Measurements from ENCODE around the gene HIBADH.
"Not testable (repeated sequence)": the region's sequence is repeated elsewhere in the genome, so short reads cannot be mapped to it uniquely, and the experiment has no call there.

The HIBADH gene

GRCh38 chr7:27678617-27679260, 16.1 kb upstream of the HIBADH start:
- DNase-seq = no peak

GRCh38 chr7:27677912-27678612, 15.4 kb upstream of the HIBADH start:
- DNase-seq = no peak

GRCh38 chr7:27674126-27674525, 11.4 kb upstream of the HIBADH start:
- DNase-seq = not testable (repeated sequence)

- no peak for DNase-seq
Measured at GRCh38 chr7:27671675-27672074, 9.0 kb upstream of the HIBADH start.

GRCh38 chr7:27670676-27671075, 8.0 kb upstream of the HIBADH start:
- DNase-seq = no peak

- no peak for DNase-seq
Measured at GRCh38 chr7:27670177-27670576, 7.5 kb upstream of the HIBADH start.

- no peak for DNase-seq
Measured at GRCh38 chr7:27665531-27665930, 2.8 kb upstream of the HIBADH start.

GRCh38 chr7:27663989-27664331, 1.3 kb upstream of the HIBADH start:
- DNase-seq = no peak

- peak; percentile 17 for DNase-seq
Measured at GRCh38 chr7:27661811-27662489, 733 bp downstream of the HIBADH start.

- DNase-seq = no peak
Measured at GRCh38 chr7:27656724-27657123, 6.0 kb downstream of the HIBADH start.

GRCh38 chr7:27655184-27655583, 7.5 kb downstream of the HIBADH start:
- DNase-seq = no peak

GRCh38 chr7:27652518-27652917, 10.2 kb downstream of the HIBADH start:
- no peak for DNase-seq

- DNase-seq = no peak
Measured at GRCh38 chr7:27651702-27652101, 11.0 kb downstream of the HIBADH start.

- no peak for DNase-seq
Measured at GRCh38 chr7:27650283-27650682, 12.4 kb downstream of the HIBADH start.

- no peak for DNase-seq
Measured at GRCh38 chr7:27647489-27647888, 15.2 kb downstream of the HIBADH start.

- no peak for DNase-seq
Measured at GRCh38 chr7:27647046-27647445, 15.6 kb downstream of the HIBADH start.

- no peak for DNase-seq
Measured at GRCh38 chr7:27642271-27642670, 20.4 kb downstream of the HIBADH start.

- DNase-seq = no peak
Measured at GRCh38 chr7:27641581-27642230, 21.0 kb downstream of the HIBADH start.

- DNase-seq = no peak
Measured at GRCh38 chr7:27640884-27641574, 21.7 kb downstream of the HIBADH start.

GRCh38 chr7:27639851-27640250, 22.8 kb downstream of the HIBADH start:
- DNase-seq = no peak

GRCh38 chr7:27639048-27639447, 23.6 kb downstream of the HIBADH start:
- DNase-seq = not testable (repeated sequence)

- no peak for DNase-seq
Measured at GRCh38 chr7:27636326-27637006, 26.2 kb downstream of the HIBADH start.

GRCh38 chr7:27635728-27636127, 27.0 kb downstream of the HIBADH start:
- DNase-seq = no peak

Measured in activated naive CD4-positive, alpha-beta T cell treated with anti-CD3 and anti-CD28 coated beads, Interleukin-2, amount 50 U/mL, for 16 hours (primary cell).